ENCODE data around the gene AK3. TPM values are rescaled to one million over a fixed set of nuclear protein-coding genes. Genes with fewer than 3 reads are reported as not detected.

Gene AK3
- total and polyA plus RNA-seq, 4 donors: 39.4 to 56.1 (median 51.7) TPM

DNA sequence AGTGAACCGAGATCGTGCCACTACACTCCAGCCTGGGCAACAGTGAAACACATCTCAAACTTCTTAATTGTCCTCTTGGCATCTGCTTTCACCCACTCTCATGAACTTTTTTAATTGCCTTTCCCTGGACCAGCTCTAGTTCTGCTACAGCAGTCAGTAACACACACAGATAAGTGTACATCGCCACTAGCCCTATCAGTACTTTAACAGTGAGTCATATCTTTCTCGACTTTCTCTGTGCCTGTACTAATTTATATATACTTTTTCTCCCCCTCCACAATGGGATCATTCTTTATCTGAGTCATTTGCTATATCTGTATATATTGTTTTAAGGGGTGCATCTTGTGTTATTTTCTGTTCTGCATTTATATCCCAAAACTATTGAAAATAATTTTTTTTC is 54.9 kb downstream of the AK3 start:
- ATAC-seq (ENCODE audit: low FRiP score): no peak
- no peak for DNase-seq
- WGBS, 2 donors: 54 to 58% methylated on average over 4 of the region's 4 CpGs

DNA sequence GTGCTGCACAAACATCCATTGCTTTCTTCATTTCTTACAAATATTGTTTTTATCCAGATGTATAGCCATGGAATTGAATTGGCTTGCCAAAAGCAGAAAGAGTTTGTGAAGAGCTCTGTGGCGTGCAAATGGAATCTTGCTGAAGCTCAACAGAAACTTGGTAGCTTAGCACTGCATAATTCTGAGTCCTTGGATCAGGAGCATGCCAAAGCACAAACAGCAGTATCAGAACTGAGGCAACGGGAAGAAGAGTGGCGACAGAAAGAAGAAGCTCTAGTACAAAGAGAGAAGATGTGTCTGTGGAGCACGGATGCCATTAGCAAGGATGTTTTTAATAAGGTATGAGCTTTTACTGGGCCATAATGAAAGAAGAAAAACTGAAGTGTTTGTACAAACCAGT is 56.2 kb downstream of the AK3 start:
- no peak for DNase-seq
- intact Hi-C loops (cut with DNase I): no loop called here
- peaks cover 5 to 6% of the 10 kb centered on the region in 2 donors for H3K4me1 ChIP-seq (ENCODE audit: control insufficient read depth in 1 of 2, insufficient read depth in 2 of 2, low read length in 2 of 2)

More for the DNA sequence above, 54.9 kb downstream of the AK3 start:
- no peak overlapping the region for H3K4me3 ChIP-seq (ENCODE audit: low read length in 2 of 2)
- H3K4me1 ChIP-seq (ENCODE audit: control insufficient read depth in 1 of 2, insufficient read depth in 2 of 2, low read length in 2 of 2): peaks cover 5 to 8% of the 10 kb centered on the region in 2 donors
- peaks cover 0 to 5% of the 10 kb centered on the region in 2 donors for H3K36me3 ChIP-seq (ENCODE audit: control insufficient read depth in 1 of 2, insufficient read depth in 2 of 2, low read length in 1 of 2)
- intact Hi-C loops (cut with DNase I): no loop called here
- H3K9me3 ChIP-seq (ENCODE audit: control insufficient read depth, low read length): no peaks in the 10 kb centered on the region
- no peaks in the 10 kb centered on the region for H3K27me3 ChIP-seq (ENCODE audit: control insufficient read depth in 1 of 2, insufficient read depth in 2 of 2, low read length in 1 of 2)
- peak overlapping the region in 1 of 2 donors; percentile 33 for H3K27ac ChIP-seq (ENCODE audit: low read depth in 1 of 2, low read length in 2 of 2)

GRCh38 chr9:4680750-4681149 is 60.3 kb downstream of the AK3 start:
- no peak for DNase-seq
- no peak for ATAC-seq (ENCODE audit: low FRiP score)
- peaks cover 0 to 5% of the 10 kb centered on the region in 2 donors for H3K36me3 ChIP-seq (ENCODE audit: control insufficient read depth in 1 of 2, insufficient read depth in 2 of 2, low read length in 1 of 2)
- H3K4me3 ChIP-seq (ENCODE audit: low read length in 2 of 2): peak overlapping the region; percentile 46 to 93
- intact Hi-C loops (cut with DNase I): no loop called here
- H3K27ac ChIP-seq (ENCODE audit: low read depth in 1 of 2, low read length in 2 of 2): peak overlapping the region in 1 of 2 donors; percentile 91
- WGBS, 2 donors: 16 to 18% methylated on average over 2 of the region's 2 CpGs
- H3K4me1 ChIP-seq (ENCODE audit: control insufficient read depth in 1 of 2, insufficient read depth in 2 of 2, low read length in 2 of 2): peaks cover 0 to 3% of the 10 kb centered on the region in 2 donors
- H3K27me3 ChIP-seq (ENCODE audit: control insufficient read depth in 1 of 2, insufficient read depth in 2 of 2, low read length in 1 of 2): no peaks in the 10 kb centered on the region
- no peaks in the 10 kb centered on the region for H3K9me3 ChIP-seq (ENCODE audit: control insufficient read depth, low read length)

More for the DNA sequence above, 56.2 kb downstream of the AK3 start:
- H3K4me3 ChIP-seq (ENCODE audit: low read length in 2 of 2): no peak overlapping the region
- no peaks in the 10 kb centered on the region for H3K27me3 ChIP-seq (ENCODE audit: control insufficient read depth in 1 of 2, insufficient read depth in 2 of 2, low read length in 1 of 2)
- H3K27ac ChIP-seq (ENCODE audit: low read depth in 1 of 2, low read length in 2 of 2): no peak overlapping the region
- 80% methylated on average over 4 of the region's 4 CpGs for WGBS, 2 donors
- H3K9me3 ChIP-seq (ENCODE audit: control insufficient read depth, low read length): no peaks in the 10 kb centered on the region
- peaks cover 0 to 5% of the 10 kb centered on the region in 2 donors for H3K36me3 ChIP-seq (ENCODE audit: control insufficient read depth in 1 of 2, insufficient read depth in 2 of 2, low read length in 1 of 2)
- ATAC-seq (ENCODE audit: low FRiP score): no peak

GRCh38 chr9:4680173-4680525 is 60.9 kb downstream of the AK3 start:
- Histone ChIP-seq H3K4me1 (ENCODE audit: control insufficient read depth in 1 of 2, insufficient read depth in 2 of 2, low read length in 2 of 2) (peaks cover 0 to 3% of the 10 kb centered on the region in 2 donors), H3K36me3 (ENCODE audit: control insufficient read depth in 1 of 2, insufficient read depth in 2 of 2, low read length in 1 of 2) (peaks cover 0 to 5% of the 10 kb centered on the region in 2 donors), H3K27me3 (ENCODE audit: control insufficient read depth in 1 of 2, insufficient read depth in 2 of 2, low read length in 1 of 2) (no peaks in the 10 kb centered on the region), H3K9me3 (ENCODE audit: control insufficient read depth, low read length) (no peaks in the 10 kb centered on the region), H3K4me3 (ENCODE audit: low read length in 2 of 2) (peak overlapping the region; percentile 46 to 93), H3K27ac (ENCODE audit: low read depth in 1 of 2, low read length in 2 of 2) (peak overlapping the region; percentile 91 to 98)
- no peak for DNase-seq
- intact Hi-C loops (cut with DNase I): no loop called here
- 0 to 1% methylated on average over 10 of the region's 10 CpGs for WGBS, 2 donors
- peak; percentile 37 for ATAC-seq (ENCODE audit: low FRiP score)

DNA sequence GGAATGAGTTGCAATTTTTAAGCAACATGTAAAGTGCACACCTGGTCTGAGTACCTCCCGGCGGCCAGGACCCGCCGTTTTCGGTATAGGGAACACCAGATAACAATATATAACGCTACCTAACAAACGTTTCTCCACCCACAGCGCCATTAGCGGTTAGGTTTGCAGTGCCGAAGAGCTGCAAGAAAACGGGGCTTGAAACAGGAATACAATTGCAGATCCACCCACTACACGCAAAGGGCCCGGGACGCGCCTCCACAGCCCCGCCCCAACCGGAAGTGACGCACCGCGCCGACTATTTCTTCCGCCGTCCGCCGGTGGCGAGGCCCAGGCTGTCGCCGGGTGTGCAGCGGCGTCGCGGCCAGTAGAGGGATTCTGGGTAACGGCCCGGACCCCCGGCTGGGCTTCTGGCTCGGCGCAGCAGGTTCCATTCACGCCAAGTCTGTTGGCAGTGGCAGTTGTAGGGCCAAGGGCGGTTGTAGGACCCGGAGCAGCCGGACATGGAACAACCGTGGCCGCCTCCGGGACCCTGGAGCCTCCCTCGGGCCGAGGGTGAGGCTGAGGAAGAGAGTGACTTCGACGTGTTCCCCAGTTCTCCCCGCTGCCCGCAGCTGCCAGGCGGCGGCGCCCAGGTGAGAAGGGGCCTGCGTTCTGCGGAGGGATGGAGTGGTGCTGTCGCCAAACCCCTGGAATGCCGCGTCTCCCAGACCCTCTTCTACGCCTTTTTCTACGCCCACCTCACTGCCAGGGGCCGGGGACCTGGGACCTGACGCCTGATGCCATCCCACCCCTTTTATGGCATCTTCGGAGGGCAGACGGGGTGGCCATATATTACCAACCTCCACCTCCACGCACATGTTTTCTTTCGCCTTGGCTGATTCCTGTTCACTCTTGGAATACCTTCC is 61.5 kb downstream of the AK3 start, which contains the start of gene CDC37L1:
Gene CDC37L1, plus strand, starts transcription at position 302 of the 905 bp plus-strand sequence. Its CDS starts 199 bp downstream, at position 501.
- Histone ChIP-seq H3K9me3 (ENCODE audit: control insufficient read depth, low read length) (no peaks in the 10 kb centered on the region), H3K4me3 (ENCODE audit: low read length in 2 of 2) (peak within 1 kb of the TSS; percentile 93 to 94), H3K36me3 (ENCODE audit: control insufficient read depth in 1 of 2, insufficient read depth in 2 of 2, low read length in 1 of 2) (no peaks in the 10 kb centered on the region), H3K27ac (ENCODE audit: low read depth in 1 of 2, low read length in 2 of 2) (peak within 1 kb of the TSS; percentile 91 to 98), H3K4me1 (ENCODE audit: control insufficient read depth in 1 of 2, insufficient read depth in 2 of 2, low read length in 2 of 2) (no peaks in the 10 kb centered on the region), H3K27me3 (ENCODE audit: control insufficient read depth in 1 of 2, insufficient read depth in 2 of 2, low read length in 1 of 2) (no peaks in the 10 kb centered on the region)
- peak; percentile 99 to 100 for DNase-seq
- WGBS, 2 donors: 0% methylated on average over 66 of the region's 66 CpGs
- intact Hi-C loops (cut with DNase I): loop anchor here in 1 of 2 donors (10.0 kb wide), 2 partner anchors 65 to 755 kb away; partner anchors contain the start of genes AK3 and PLGRKT
- peak; percentile 99 for ATAC-seq (ENCODE audit: low FRiP score)

GRCh38 chr9:4678679-4679267 is 62.2 kb downstream of the AK3 start:
- Histone ChIP-seq H3K9me3 (ENCODE audit: control insufficient read depth, low read length) (no peaks in the 10 kb centered on the region), H3K27me3 (ENCODE audit: control insufficient read depth in 1 of 2, insufficient read depth in 2 of 2, low read length in 1 of 2) (no peaks in the 10 kb centered on the region), H3K36me3 (ENCODE audit: control insufficient read depth in 1 of 2, insufficient read depth in 2 of 2, low read length in 1 of 2) (no peaks in the 10 kb centered on the region), H3K4me1 (ENCODE audit: control insufficient read depth in 1 of 2, insufficient read depth in 2 of 2, low read length in 2 of 2) (no peaks in the 10 kb centered on the region), H3K27ac (ENCODE audit: low read depth in 1 of 2, low read length in 2 of 2) (peak overlapping the region; percentile 90 to 91), H3K4me3 (ENCODE audit: low read length in 2 of 2) (peak overlapping the region; percentile 68 to 94)
- ATAC-seq (ENCODE audit: low FRiP score): peak; percentile 43
- DNase-seq: no peak
- intact Hi-C loops (cut with DNase I): loop anchor here in 1 of 2 donors (10.0 kb wide), 2 partner anchors 66 to 756 kb away; partner anchors contain the start of genes AK3 and PLGRKT
- 0% methylated on average over 16 of the region's 16 CpGs for WGBS, 2 donors

DNA sequence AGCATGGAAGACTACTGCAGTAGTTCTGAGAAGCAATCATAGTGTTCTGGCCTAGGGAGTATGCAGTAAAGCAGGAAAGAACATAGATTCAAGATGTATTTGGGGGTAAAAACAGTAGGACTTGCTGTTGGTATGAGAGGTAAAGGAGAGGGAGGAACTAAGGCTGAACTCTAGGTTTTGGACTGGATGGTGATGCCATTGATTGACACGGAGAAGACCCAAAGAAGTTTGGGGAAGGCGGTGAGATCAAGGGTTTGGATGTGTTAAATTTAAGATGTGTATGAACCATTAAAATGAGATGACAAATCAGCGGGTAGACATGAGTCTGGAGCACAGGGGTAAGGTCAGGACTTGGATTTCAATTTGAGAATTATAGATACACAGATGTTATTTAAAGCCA is 63.6 kb downstream of the AK3 start:
- Histone ChIP-seq H3K9me3 (ENCODE audit: control insufficient read depth, low read length) (no peaks in the 10 kb centered on the region), H3K27ac (ENCODE audit: low read depth in 1 of 2, low read length in 2 of 2) (no peak overlapping the region), H3K27me3 (ENCODE audit: control insufficient read depth in 1 of 2, insufficient read depth in 2 of 2, low read length in 1 of 2) (no peaks in the 10 kb centered on the region), H3K4me3 (ENCODE audit: low read length in 2 of 2) (no peak overlapping the region), H3K4me1 (ENCODE audit: control insufficient read depth in 1 of 2, insufficient read depth in 2 of 2, low read length in 2 of 2) (no peaks in the 10 kb centered on the region), H3K36me3 (ENCODE audit: control insufficient read depth in 1 of 2, insufficient read depth in 2 of 2, low read length in 1 of 2) (no peaks in the 10 kb centered on the region)
- DNase-seq: no peak
- 60 to 94% methylated on average over 3 of the region's 3 CpGs for WGBS, 2 donors
- no peak for ATAC-seq (ENCODE audit: low FRiP score)
- intact Hi-C loops (cut with DNase I): loop anchor here in 1 of 2 donors (10.0 kb wide), 2 partner anchors 67 to 757 kb away; partner anchors contain the start of genes AK3 and PLGRKT

DNA sequence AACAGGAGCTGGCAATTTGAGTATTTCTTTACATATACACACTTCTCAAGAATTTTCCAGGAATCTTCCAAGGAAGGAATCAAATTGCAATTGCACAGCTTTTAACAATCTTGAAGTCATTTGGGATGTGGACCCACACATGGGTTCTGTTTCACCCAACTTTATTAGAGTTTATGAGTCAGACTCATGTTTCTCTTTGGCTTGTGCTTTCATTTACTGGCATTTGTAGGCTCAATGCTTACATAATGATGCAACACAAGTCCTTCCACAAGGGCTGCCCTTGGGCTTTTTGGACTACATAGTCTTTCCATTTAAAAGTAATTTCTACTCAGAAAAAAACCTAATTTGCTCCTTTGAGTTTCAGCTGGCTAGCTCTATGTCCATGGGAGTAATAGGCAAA is 66.2 kb downstream of the AK3 start:
- DNase-seq (no peak), ATAC-seq (ENCODE audit: low FRiP score) (peak; percentile 8)
- no peaks in the 10 kb centered on the region for H3K36me3 ChIP-seq (ENCODE audit: control insufficient read depth in 1 of 2, insufficient read depth in 2 of 2, low read length in 1 of 2)
- H3K4me3 ChIP-seq (ENCODE audit: low read length in 2 of 2): no peak overlapping the region
- no peaks in the 10 kb centered on the region for H3K27me3 ChIP-seq (ENCODE audit: control insufficient read depth in 1 of 2, insufficient read depth in 2 of 2, low read length in 1 of 2)
- H3K4me1 ChIP-seq (ENCODE audit: control insufficient read depth in 1 of 2, insufficient read depth in 2 of 2, low read length in 2 of 2): no peaks in the 10 kb centered on the region
- intact Hi-C loops (cut with DNase I): loop anchor here in 1 of 2 donors (10.0 kb wide), 2 partner anchors 70 to 760 kb away; partner anchors contain the start of genes AK3 and PLGRKT
- no peak overlapping the region for H3K27ac ChIP-seq (ENCODE audit: low read depth in 1 of 2, low read length in 2 of 2)
- no peaks in the 10 kb centered on the region for H3K9me3 ChIP-seq (ENCODE audit: control insufficient read depth, low read length)

Data from aorta (tissue), 5 donors.